HepG2 (cell line): ENCODE data around the gene EPN3. TPM values are rescaled to one million over a fixed set of nuclear protein-coding genes. Genes with fewer than 3 reads are reported as not detected.

Source experiments
- ARNTL ChIP-seq: sonication (generic); formaldehyde crosslinking; IDR thresholded peaks from 2 replicates; pipeline ENCODE4 v1.4.0; 2020; ENCODE audit warnings: mild to moderate bottlenecking, missing genetic modification reagents
- CBX1 ChIP-seq: IDR thresholded peaks from one replicate; pipeline ENCODE4 v1.6.1; 2016; ENCODE audit warnings: antibody characterized with exemption, low read depth
- GATAD2A ChIP-seq: IDR thresholded peaks from 2 replicates; pipeline ENCODE4 v1.6.1; 2016
- HNRNPL ChIP-seq: fragments of 200-400 bp; formaldehyde crosslinking; IDR thresholded peaks from 2 replicates; pipeline ENCODE4 v1.6.1; 2017; ENCODE audit warnings: mild to moderate bottlenecking, low read depth, low read length
- RAD21 ChIP-seq: fragments of 450-650 bp; formaldehyde crosslinking; IDR thresholded peaks from 2 replicates; pipeline ENCODE4 v1.5.0; 2020; ENCODE audit warnings: mild to moderate bottlenecking
- RELA ChIP-seq: sonication (generic); formaldehyde crosslinking; IDR thresholded peaks from 2 replicates; pipeline ENCODE4 v1.4.0; 2020; ENCODE audit warnings: missing genetic modification reagents
- SSRP1 ChIP-seq: IDR thresholded peaks from 2 replicates; pipeline ENCODE4 v1.6.1; 2016; ENCODE audit warnings: control low read depth
- STAG1 ChIP-seq: sonication (generic); formaldehyde crosslinking; IDR thresholded peaks from 2 replicates; pipeline ENCODE4 v1.4.0; 2020; ENCODE audit warnings: missing genetic modification reagents
- TCF7L2 ChIP-seq: IDR thresholded peaks from 2 replicates; pipeline ENCODE4 v1.6.1; 2011; ENCODE audit warnings: mild to moderate bottlenecking, low read depth, low read length, moderate library complexity
- TOPORS ChIP-seq: sonication (generic); formaldehyde crosslinking; IDR thresholded peaks from 2 replicates; pipeline ENCODE4 v1.8.0; 2023; ENCODE audit warnings: mild to moderate bottlenecking, missing genetic modification reagents
- XBP1 ChIP-seq: sonication (generic); formaldehyde crosslinking; IDR thresholded peaks from 2 replicates; pipeline ENCODE4 v1.5.0; 2020; ENCODE audit warnings: missing genetic modification reagents
- YEATS4 ChIP-seq: sonication (generic); formaldehyde crosslinking; IDR thresholded peaks from 2 replicates; pipeline ENCODE4 v1.4.0; 2020; ENCODE audit warnings: missing genetic modification reagents, borderline replicate concordance
- ZBTB3 ChIP-seq: sonication (generic); formaldehyde crosslinking; IDR thresholded peaks from 2 replicates; pipeline ENCODE4 v1.4.0; 2020; ENCODE audit warnings: low read depth, mild to moderate bottlenecking, moderate library complexity, missing genetic modification reagents, borderline replicate concordance
- ZBTB38 ChIP-seq: sonication (generic); formaldehyde crosslinking; IDR thresholded peaks from 2 replicates; pipeline ENCODE4 v1.5.1; 2020; ENCODE audit warnings: mild to moderate bottlenecking, missing genetic modification reagents
- ZFP36 ChIP-seq: fragments of 150-350 bp; IDR thresholded peaks from 2 replicates; pipeline ENCODE4 v1.6.1; 2018; ENCODE audit warnings: borderline replicate concordance, low read length, low read depth; ENCODE audit not compliant: partially characterized antibody
- ZFY ChIP-seq: sonication (generic); formaldehyde crosslinking; IDR thresholded peaks from 2 replicates; pipeline ENCODE4 v1.4.0; 2020; ENCODE audit warnings: missing genetic modification reagents
- ZNF138 ChIP-seq: sonication (generic); formaldehyde crosslinking; IDR thresholded peaks from 2 replicates; pipeline ENCODE4 v1.5.0; 2020; ENCODE audit warnings: mild to moderate bottlenecking, low read depth, missing genetic modification reagents
- ZNF225 ChIP-seq: sonication (generic); formaldehyde crosslinking; IDR thresholded peaks from 2 replicates; pipeline ENCODE4 v1.4.0; 2020; ENCODE audit warnings: mild to moderate bottlenecking, missing genetic modification reagents
- ZNF263 ChIP-seq: sonication (generic); formaldehyde crosslinking; IDR thresholded peaks from 2 replicates; pipeline ENCODE4 v1.4.0; 2020; ENCODE audit warnings: missing genetic modification reagents
- ZNF296 ChIP-seq: sonication (generic); formaldehyde crosslinking; conservative IDR thresholded peaks from 2 replicates; pipeline ENCODE4 v1.5.0; 2020; ENCODE audit warnings: mild to moderate bottlenecking, missing genetic modification reagents
- ZNF383 ChIP-seq: sonication (generic); formaldehyde crosslinking; IDR thresholded peaks from 2 replicates; pipeline ENCODE4 v1.4.0; 2020; ENCODE audit warnings: missing genetic modification reagents, mild to moderate bottlenecking, borderline replicate concordance
- ZNF879 ChIP-seq: sonication (generic); formaldehyde crosslinking; IDR thresholded peaks from 2 replicates; pipeline ENCODE4 v1.8.1; 2023; ENCODE audit warnings: missing genetic modification reagents
- ZSCAN21 ChIP-seq: sonication (generic); formaldehyde crosslinking; IDR thresholded peaks from 2 replicates; pipeline ENCODE4 v1.8.0; 2022; ENCODE audit warnings: mild to moderate bottlenecking, missing genetic modification reagents, moderate library complexity, borderline replicate concordance
- polyA plus RNA-seq, 8 experiments: library from polyadenylated mRNA; depleted of rRNA in 3 of 8; stranded (reverse) in 7 of 8; unstranded in 1 of 8; fragments of >200 nt; fragmentation: Illumina TruSeq in 4 of 8; extraction: Trizol in 4 of 8; gene quantifications; 2 replicates each; pipeline versions ENCODE4 v1.2.1 to v1.2.3, GENCODE V29; 2011 to 2016; ENCODE audit warnings: low read depth in 4 of 8, missing spikeins in 1 of 8, mixed read lengths in 1 of 8; ENCODE audit not compliant: insufficient read depth in 1 of 8
- total RNA-seq, 5 experiments: library from RNA; depleted of rRNA; stranded (reverse); fragments of >200 nt; fragmentation: Illumina TruSeq; extraction: Trizol; gene quantifications; 2 replicates each; pipeline ENCODE4 v1.2.3, GENCODE V29; 2016; ENCODE audit warnings: low read depth in 1 of 5
- TF ChIP-seq, protein P1 (sequence below): sonication (generic); formaldehyde crosslinking; IDR thresholded peaks from 2 replicates; pipeline ENCODE4 v1.9.0; 2022; ENCODE audit warnings: low read depth, missing genetic modification reagents
- TF ChIP-seq, protein P2 (sequence below): sonication (generic); formaldehyde crosslinking; conservative IDR thresholded peaks from 2 replicates; pipeline ENCODE4 v1.4.0; 2020; ENCODE audit warnings: missing genetic modification reagents
- TF ChIP-seq, protein P3 (sequence below): sonication (generic); formaldehyde crosslinking; IDR thresholded peaks from 2 replicates; pipeline ENCODE4 v1.4.0; 2020; ENCODE audit warnings: missing genetic modification reagents
- TF ChIP-seq, protein P4 (sequence below): sonication (generic); formaldehyde crosslinking; IDR thresholded peaks from 2 replicates; pipeline ENCODE4 v1.8.1; 2023; ENCODE audit warnings: mild to moderate bottlenecking, moderate library complexity, missing genetic modification reagents

Gene EPN3
- total and polyA plus RNA-seq, 2 of the 13 experiments (the other 11 are each of a cell fraction or from before 2014, with no cell fraction given): 0.11 to 0.95 TPM

DNA sequence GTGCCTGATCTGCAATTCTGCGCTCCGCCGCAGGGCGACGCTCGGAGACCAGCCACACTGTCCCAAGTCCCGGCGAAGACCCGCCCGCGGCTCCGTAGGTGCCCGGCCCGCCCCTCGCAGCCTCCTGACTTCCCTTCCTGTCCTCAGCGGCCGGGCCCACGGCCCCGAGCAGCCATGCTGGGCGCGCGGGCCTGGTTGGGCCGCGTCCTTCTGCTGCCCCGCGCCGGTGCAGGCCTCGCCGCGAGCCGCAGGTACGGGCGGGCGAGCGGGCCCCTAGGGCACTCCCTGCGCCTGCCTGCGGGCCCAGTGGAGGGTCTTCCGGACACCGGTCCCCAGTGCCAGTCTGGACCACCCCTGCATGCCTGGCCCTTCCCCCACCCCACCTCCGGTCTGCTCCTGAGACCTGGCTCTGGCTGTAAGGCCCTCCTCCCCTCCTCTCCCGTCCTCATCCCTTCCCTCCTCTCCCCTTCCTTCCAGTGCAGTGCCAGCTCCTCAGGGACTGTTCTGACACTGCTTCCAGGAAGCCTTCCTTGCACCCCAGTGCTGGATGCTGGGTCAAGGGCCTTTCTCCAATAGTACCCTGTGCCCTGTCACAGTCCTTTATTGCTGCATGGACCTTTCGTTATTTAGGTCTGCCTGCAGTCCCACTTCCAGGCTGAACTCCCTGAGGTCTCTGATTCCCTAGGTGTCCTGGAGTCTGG is 14.7 kb downstream of the EPN3 start, which contains the start of gene SPATA20 (continued):
- TF ChIP-seq TOPORS (CRISPR knock-in tag): no peak
- TF ChIP-seq SSRP1 (CRISPR knock-in tag): no peak
- TF ChIP-seq ARNTL (CRISPR knock-in tag): peak; percentile 68
- peak; percentile 74; the same call in 1 of the 2 replicates for TF ChIP-seq XBP1 (CRISPR knock-in tag)
- peak; percentile 80; the same call in 1 of the 2 replicates for TF ChIP-seq ZNF225
- TF ChIP-seq ZFY (CRISPR knock-in tag): peak; percentile 99
- TF ChIP-seq HNRNPL: peak; percentile 45; the same call in 1 of the 2 replicates
- TF ChIP-seq TCF7L2: no peak
- TF ChIP-seq RAD21 (CRISPR knock-in tag): peak; percentile 100
- 0 out of 2 replicates have a peak, but pooled peaks have one; percentile 73 for TF ChIP-seq ZNF879 (CRISPR knock-in tag)
- TF ChIP-seq ZNF263 (CRISPR knock-in tag): peak; percentile 86
- peak; percentile 72 for TF ChIP-seq RELA (CRISPR knock-in tag)
- peak; percentile 52 for TF ChIP-seq ZFP36
- TF ChIP-seq STAG1 (CRISPR knock-in tag): peak; percentile 100
- peak; percentile 84 for TF ChIP-seq YEATS4 (CRISPR knock-in tag)
- TF ChIP-seq, protein P1, sequence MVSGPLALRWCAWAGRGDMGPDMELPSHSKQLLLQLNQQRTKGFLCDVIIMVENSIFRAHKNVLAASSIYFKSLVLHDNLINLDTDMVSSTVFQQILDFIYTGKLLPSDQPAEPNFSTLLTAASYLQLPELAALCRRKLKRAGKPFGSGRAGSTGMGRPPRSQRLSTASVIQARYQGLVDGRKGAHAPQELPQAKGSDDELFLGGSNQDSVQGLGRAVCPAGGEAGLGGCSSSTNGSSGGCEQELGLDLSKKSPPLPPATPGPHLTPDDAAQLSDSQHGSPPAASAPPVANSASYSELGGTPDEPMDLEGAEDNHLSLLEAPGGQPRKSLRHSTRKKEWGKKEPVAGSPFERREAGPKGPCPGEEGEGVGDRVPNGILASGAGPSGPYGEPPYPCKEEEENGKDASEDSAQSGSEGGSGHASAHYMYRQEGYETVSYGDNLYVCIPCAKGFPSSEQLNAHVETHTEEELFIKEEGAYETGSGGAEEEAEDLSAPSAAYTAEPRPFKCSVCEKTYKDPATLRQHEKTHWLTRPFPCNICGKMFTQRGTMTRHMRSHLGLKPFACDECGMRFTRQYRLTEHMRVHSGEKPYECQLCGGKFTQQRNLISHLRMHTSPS (CRISPR knock-in tag): no peak
- TF ChIP-seq CBX1: peak; percentile 52
- TF ChIP-seq ZNF296 (CRISPR knock-in tag): 0 out of 2 replicates have a peak, but pooled peaks have one; percentile 20
- TF ChIP-seq ZNF383 (CRISPR knock-in tag): peak; percentile 98; the same call in 1 of the 2 replicates
- TF ChIP-seq GATAD2A (CRISPR knock-in tag): peak; percentile 76
- 0 out of 2 replicates have a peak, but pooled peaks have one; percentile 58 for TF ChIP-seq ZBTB3
- TF ChIP-seq ZNF138 (CRISPR knock-in tag): peak; percentile 73; the same call in 1 of the 2 replicates
- TF ChIP-seq ZSCAN21 (CRISPR knock-in tag): peak; percentile 86
- TF ChIP-seq, protein P2, sequence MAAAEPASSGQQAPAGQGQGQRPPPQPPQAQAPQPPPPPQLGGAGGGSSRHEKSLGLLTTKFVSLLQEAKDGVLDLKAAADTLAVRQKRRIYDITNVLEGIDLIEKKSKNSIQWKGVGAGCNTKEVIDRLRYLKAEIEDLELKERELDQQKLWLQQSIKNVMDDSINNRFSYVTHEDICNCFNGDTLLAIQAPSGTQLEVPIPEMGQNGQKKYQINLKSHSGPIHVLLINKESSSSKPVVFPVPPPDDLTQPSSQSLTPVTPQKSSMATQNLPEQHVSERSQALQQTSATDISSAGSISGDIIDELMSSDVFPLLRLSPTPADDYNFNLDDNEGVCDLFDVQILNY: peak; percentile 48
- peak; percentile 84 for TF ChIP-seq ZBTB38
- TF ChIP-seq, protein P3, sequence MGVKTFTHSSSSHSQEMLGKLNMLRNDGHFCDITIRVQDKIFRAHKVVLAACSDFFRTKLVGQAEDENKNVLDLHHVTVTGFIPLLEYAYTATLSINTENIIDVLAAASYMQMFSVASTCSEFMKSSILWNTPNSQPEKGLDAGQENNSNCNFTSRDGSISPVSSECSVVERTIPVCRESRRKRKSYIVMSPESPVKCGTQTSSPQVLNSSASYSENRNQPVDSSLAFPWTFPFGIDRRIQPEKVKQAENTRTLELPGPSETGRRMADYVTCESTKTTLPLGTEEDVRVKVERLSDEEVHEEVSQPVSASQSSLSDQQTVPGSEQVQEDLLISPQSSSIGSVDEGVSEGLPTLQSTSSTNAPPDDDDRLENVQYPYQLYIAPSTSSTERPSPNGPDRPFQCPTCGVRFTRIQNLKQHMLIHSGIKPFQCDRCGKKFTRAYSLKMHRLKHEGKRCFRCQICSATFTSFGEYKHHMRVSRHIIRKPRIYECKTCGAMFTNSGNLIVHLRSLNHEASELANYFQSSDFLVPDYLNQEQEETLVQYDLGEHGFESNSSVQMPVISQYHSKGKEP (CRISPR knock-in tag): peak; percentile 72
- TF ChIP-seq, protein P4, sequence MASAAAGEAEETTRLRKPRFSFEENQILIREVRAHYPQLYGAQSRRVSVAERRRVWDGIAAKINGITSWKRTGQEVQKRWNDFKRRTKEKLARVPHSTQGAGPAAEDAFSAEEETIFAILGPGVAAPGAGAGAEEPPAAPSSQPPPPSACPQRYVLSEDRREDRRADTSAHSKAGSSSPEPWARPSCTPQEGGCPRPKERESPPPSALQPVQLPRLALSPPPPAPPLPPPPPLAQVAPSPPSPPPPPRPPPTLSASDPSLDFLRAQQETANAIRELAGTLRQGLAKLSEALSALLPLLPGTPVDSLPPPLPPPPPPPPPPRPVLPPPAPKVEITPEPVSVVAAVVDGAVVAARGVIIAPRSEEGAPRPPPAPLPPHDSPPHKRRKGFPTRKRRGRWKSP (CRISPR knock-in tag): no peak
